HG03432 (cell line): ENCODE measurements around the gene MT1H.

ENCODE experiments used
- ATAC-seq: cut with Tn5 transposase; IDR thresholded peaks from one replicate; pipeline ENCODE4 v1.9.1; 2021; ENCODE audit warnings: mild to moderate bottlenecking, moderate library complexity; ENCODE audit not compliant: unreplicated experiment

The MT1H gene

DNA sequence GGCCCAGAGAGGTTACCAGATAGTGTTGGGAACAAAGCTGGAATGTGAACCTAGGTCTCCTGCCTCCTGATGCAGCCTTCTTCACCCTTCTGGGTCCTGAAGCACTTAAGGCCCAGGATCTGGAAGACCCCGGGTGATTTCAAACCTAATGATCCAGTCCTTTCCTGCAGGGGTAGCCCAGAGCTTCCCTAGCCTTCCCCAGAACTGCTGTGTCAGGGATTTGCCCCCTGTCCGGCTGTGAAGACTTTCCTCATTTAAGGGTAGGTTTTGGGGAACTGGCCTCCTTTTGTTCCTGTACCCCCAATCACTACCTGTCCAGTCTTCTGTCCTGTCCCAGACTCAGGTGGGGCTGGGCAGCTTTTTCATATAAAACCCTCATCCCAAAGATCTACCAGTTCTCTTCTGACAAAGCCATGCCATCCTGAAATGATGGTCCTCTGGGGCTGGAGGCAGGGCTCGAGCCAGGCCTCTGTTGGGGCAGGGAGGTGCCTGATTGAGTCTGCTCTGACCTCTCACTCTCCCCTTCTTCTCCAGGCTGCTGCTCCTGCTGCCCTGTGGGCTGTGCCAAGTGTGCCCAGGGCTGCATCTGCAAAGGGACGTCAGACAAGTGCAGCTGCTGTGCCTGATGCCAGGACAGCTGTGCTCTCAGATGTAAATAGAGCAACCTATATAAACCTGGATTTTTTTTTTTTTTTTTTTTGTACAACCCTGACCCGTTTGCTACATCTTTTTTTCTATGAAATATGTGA, 14.0 kb downstream of the MT1H start:
- ATAC-seq, result no peak

DNA sequence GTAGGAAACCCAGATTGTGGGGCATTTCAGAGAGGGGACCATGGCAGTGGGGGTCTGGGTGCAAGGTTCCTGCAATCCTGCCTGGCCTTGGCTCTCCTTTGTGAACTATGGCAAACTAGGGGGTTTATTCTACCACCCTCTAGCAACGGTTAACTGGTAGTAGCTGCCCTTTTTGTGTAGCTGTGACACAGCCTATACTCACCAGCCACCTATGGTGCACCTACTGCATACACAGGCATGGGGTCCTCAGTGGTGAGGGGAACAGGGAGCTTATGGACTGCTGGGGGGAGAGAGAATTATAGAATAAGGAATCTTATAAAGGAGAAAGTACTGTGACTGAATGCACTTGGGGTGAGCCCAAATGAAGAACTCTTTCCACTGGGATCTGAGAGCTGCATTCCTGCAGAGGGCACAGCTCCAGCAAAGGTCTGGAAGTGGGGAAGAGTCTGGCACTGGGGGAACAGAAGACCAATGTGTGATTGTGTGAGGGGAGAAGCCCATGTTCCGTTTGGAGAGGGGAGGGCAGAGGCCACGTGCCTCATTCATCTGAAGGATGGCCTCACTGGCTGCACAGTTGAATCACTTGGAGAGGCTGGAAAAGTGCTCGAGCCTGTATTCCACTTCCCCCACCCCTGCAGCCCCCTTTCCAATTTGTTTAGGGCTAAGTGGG, 14.8 kb downstream of the MT1H start:
- no peak for ATAC-seq

DNA sequence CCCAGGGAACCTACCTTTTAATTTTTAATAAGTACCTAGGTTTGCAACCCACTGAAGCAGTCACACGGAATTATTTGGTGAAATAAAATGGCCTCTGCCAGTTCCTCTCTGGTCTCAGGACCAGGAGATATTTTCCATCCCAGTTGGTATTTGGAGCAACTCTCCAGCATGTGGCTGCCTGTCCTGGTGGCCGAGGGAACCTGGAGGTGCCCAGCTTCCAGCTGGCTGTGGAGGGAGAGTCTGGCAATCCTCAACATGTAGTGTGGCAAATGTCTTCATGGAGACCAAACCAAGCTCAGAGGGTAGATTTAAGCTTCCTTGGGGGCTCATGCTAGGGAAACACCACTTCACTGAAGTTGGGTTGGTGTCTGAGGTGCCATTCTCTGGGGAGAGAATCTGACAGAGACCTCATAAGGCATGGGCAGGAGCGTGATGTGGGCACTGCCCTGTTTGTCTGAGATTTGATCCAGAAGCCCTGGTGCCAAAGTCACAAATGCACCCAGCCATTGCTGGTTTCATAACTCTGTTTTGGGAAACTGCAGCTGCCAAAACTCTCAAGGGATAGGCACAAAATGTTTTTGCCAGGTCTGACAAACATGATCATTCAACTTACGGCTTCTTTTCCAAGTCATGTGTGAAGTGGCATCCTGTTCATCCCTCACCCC, 15.4 kb downstream of the MT1H start:
- ATAC-seq, result no peak

DNA sequence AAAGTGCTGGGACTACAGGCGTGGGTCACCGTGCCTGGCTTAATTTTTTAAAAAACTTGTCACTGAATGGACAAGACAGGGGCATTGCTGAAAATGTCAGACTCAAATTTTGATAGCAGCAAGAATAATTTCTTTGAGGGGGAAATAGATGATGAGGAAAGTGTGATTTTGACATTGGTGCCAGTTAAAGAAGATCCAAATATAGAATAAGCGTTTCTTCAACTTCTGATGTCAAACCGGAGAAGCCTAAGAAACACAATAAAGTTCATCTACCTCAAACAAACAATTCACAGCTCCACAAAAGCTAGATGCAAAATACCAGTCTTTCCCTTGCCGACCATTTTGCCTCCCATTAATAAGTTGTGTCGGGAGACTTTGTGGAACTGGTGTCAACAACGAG, 17.1 kb downstream of the MT1H start:
- ATAC-seq, result no peak

DNA sequence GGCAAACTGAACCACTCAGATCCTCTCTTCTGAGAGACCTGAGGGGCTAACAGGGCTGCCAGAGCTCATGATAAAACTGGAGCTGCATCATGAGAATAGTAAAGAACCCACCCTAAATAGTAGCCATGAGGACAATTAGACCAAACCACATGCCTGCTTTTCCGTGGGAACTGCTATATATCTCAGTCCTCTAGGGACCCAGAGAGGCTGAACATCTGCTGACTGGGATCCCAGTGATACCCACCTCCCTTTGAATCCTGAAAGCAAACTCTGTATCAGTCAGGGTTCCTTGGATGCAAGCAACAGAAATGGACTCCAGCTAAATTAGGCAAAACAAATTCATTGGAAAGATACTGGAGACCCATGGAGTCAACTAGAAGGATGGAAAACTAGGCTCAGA, 19.1 kb downstream of the MT1H start:
- ATAC-seq, result no peak

DNA sequence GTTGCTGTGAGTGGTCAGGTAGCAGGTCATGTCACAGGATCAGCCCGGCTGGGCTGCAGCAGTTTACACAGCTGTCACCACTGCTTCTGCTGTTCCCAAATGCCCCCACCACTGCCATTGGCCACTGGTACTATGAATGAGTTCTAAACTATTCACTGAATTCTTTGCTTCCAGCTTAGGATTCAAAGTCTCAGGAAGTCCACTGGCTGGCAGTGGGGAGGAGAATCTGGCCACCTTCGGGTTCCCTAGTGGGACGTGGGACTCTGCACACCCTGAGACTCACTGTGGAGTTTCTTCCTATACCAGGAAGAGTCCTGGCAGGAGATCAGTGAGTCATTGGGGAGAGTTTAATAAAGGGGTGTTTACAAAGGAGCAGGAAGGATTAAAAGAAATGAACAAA, 19.6 kb downstream of the MT1H start:
- ATAC-seq, result no peak

DNA sequence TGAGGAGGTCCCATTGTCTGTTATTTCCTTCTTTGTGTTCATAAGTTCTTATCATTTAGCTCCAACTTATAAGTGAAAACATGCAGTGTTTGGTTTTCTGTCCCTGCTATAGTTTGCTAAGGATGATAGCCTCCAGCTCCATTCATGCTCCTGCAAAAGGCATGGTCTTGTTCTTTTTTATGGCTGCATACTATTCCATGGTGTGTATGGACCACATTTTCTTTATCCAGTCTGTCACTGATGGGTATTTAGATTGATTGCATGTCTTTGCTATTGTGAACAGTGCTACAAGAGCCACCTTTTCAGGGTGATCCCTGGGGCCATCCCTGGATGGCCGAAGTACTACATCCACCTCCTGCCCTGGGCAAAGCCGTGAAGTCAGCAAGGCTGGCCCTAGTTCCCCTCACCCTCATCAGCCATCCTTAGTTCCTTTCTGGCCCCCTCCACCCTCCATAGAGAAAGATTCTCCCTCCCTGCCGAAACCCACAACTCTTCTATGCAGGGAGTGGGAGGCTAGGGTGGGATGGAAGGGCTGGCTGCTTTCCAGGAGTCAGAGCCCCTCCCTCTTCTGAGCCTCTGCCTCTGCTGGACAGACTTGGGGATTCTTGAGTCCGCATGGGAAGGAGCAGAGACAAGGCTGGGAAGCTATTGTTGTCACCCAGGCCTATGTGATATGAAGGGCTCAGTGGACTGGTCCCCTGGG, 21.0 kb downstream of the MT1H start:
- no peak for ATAC-seq

DNA sequence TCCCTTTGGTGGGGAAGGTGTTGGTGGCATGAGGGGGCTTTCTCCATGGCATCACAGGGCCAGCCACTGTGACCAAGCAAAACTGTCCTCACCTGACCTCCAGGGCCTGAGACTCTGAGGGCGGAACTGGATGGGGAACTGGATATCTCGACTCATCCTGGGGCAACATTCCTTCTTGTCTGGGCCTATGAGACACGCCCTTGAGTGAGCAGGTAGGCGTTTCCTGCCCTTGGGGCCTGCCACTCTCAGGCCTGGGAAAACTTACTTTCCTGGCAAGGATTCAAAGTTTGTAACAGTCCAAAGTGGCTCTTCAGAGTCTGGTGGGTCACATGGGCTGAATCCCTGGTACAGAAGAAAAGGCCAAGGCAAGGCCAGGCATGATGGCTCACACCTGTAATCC, 22.3 kb downstream of the MT1H start:
- ATAC-seq, result no peak

DNA sequence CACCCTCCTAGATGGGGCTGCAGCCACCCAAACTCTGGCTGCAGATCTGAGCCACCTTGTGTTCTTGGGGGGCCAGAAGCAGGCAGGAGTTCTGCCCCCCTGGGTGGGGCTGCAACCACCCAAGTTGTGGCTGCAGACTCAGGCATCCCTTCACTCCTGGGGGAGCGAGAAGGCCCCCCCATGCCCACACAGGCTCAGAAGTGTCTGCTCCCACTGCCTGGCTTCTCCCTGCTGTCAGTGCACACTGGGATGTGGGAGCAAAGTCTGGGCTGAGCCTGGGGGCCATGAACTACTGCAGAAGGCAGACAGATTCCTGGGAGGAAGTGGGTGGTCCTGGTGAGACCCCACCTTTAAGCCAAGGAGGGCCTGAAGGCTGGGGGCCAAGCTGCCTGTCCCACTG, 25.6 kb downstream of the MT1H start:
- ATAC-seq, result no peak

DNA sequence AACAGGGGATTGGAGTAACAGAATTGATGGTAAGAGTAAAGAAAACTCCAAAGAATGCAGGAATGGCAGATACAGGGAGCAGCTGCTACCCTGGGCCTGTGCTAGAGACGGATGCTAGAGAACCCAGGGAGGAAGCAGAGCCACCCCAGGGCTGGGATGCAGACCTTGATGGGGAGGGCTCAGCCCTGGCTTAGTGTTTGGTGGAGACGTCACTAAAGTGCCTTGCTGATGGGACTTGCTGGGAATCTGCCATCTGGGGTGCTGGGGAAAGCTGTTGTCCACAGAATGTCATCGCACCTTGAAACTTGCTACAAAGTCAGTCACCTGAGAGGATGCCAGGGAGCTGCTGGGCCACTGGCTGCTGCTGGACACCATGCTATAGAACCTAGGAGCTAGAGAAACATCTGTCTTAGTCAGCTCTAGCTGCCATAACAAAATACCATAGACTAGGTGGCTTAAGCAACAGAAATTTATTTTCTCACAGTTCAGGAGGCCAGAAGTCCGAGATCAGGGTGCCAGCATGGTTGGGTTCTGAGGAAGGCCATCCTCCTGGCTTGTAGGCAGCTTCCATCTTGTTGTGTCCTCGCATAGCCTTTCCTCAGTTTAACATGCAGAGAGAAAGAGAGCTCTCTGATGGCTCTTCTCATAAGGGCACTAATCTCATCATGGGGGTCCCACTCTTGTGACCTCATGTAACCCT, 28.0 kb downstream of the MT1H start:
- no peak for ATAC-seq

DNA sequence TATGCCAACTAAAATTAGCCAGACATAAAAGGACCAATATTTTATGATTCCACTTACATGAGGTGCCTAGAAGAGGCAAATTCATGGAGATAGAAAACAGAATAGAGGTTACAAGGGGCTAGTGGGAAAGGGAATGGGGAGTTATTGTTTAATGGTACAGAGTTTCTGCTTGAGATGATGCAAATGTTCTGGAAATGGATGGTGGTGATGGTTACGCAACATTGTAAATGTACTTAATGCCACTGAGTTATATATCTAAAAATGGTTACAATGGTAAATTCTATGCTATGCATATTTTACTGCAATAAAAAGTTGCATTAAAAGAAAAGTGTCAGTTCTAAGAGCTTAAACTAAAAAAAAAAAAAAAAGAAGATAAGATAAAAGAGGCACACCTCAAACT, 30.6 kb downstream of the MT1H start:
- ATAC-seq, result no peak

DNA sequence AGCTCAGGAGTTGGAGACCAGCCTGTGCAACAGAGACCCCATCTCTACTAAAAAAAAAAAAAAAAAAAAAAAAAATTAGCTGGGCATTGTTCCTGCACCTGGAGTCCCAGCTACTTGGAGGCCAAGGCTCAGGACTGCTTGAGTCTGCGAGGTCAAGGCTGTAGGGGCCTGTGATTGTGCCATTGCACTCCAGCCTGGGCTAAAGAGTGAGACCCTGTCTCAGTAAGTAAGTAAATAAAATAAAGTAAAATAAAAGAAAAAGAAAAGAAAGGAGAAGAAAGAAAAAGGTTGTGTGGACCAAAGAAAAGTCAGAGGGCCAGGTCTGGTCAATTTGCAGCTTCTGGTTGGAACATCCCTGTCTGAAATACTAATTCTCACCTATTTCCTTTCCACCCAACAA, 31.0 kb downstream of the MT1H start:
- ATAC-seq, result no peak

DNA sequence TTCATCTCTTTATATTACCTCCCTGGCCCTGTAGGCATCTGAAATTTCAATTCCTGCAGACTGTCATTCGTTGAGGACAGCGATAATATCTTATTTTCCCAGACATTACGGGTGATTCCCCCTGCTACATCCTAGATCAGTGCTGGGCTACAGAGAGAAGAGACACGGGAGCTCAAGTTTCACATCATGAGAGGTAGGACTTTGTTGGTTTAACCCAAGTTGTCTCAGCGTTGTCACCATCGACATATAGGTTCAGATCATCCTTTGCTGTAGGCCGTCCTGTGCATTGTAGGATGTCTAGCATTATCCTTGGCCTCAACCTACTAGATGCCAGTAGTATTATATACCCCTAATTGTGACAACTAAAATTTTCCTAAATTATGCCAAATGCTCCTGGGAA, 31.9 kb downstream of the MT1H start:
- no peak for ATAC-seq

DNA sequence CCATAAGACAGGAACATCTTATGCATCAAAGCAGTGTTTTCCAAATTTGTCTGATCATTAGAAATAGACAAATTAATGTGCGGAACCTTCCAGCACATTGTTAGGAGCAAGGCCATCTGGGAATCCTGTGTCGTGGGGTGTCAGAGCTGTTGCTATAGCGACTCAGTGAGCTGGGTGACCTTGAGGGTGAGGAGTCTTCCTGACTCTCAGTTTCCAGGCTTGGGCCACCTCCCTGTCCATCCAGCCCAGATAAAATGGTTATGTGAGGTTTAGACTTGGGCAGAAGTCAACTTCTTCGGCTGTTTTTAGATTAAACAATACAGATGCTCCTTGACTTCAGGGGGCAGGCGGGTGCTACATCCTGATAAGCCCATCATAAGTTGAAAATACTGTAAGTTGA, 33.2 kb downstream of the MT1H start:
- no peak for ATAC-seq

DNA sequence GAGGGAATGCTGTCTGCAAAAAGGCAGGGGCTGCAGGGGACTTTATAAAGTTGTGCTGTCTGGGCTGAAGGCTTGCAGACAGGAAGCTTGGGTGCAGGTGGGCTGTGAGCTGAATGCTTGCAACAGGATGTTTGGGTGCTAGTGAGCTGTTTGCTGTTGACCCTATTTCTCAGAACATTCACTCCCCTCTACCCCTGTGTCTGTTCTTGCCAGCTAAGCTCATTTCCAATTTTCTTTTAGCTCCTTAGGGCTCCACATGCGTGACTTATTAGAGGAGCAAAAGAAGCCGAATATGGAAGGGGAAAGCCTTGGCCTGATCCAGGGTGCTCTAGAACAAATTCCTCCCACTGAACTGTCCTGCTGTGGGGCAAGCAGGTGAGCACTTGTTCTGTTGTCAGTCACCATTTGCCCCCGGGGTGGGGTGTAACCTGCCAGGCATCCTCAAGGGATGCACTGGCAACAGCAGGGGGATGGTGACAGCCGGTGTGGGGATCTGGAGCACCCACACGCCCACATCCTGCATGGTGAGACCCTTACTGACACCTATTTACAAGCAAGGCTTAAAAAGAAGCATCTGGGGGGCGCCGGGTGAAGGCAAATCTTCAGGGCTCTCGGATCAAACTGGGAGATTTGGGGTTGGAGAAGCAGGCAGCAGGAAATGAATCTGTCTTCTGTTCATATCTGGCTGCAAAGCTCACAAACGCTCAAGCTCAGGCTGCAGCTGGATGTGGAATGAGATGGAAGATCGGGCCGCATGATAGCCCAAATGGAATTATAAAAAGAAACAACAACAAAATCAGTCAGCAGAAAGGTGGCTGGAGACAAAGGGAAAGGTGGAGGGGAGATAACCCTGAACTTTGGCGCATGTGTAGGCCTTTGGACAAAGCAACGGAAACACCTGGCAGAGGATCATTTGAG, 39.2 kb downstream of the MT1H start:
- no peak for ATAC-seq

DNA sequence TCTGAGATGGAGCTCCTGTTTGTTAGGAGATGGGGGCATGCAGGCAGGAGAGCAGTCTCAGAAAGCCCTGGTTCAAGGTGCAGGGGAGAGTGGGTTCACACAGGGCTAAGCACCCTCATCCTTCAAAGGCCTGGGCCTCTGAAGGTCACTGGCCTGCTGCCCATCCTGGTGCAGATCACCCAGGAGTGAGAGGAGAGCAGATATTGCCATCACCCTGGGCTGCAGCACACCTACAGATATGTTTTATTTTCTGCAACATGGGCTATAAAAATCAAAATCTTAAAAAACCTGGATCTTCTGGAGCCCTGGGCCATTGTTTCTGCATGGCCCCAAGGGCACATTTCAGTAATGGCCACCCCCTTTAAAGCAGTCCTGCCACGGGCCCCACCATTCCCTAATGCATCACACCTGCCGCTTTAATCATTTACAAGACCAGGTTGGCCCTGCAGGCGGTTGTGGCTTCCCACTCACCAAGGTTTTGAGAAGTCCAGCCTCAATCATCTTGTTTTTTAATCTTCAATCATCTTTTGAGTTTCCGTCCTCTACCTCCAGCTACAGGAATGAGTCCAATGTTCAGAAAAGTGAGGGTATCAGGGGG, 39.9 kb downstream of the MT1H start:
- no peak for ATAC-seq

DNA sequence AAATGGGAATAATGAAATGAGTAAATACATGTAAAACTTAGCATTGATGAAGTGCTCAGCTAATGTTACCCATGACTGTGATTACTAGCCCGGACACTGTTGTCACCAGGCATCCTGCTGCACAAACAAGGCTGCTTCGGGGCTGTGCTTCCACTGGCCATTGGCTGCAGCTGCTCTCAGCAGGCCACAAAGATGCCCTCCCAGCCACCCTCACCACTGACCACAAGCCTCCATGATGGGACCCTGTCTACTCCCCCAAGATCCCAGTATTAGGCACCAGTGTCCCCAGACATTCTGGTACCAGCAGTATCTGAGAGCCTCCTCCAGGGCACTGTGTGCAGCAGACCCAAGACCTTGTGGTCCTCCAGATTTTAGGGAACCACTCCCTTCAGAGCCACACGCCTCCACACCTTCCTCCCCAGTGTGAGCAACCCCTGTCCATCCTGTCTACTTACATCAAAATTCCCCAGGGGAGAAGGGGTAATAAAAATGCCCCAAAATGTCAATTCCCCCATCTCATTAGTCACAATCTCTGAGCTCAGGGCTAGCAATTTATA, 40.6 kb downstream of the MT1H start:
- ATAC-seq, result no peak

DNA sequence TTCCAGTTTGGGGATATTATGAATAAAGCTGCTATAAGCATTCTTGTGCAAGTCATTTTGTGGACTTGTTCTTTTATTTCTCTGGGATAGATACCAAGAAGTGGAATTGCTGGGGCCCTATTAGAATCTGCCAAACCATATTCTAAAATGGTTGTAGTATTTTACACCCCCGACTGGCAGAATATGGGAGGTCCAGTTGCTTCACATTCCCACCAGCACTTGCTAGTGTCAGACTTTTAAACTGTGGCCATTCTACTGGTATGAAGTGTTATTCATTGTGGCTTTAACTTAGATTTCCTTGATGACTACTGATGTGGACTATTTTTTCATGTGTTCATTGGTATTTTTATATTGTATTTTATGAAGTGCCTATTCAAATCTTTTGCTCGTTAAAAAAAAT, 42.2 kb downstream of the MT1H start:
- no peak for ATAC-seq

DNA sequence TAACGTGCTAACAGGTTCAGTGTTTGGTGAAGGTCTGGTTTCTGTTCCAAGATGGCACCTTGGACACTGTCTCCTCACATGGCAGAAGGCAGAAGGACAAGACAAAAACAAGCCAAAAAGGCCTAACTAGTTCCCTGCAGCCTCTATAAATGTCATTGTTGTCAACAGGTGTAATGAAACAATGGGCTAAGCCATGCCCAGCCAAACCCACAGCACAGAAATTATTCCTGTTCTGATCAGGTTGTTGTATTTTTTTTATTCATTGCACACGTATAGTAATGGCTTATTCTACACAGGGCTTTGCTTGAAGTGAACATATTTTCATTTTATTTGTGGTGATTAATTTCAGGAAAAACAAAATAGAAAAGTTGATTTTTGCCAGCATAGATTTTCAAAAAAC, 44.2 kb downstream of the MT1H start:
- no peak for ATAC-seq
